H9 (cell line): ENCODE results near the gene ASPM. TPM values are rescaled to one million over a fixed set of nuclear protein-coding genes. Genes with fewer than 3 reads are reported as not detected.

Source experiments
- DNase-seq: peaks from one replicate; pipeline ENCODE4 v3.0.0-alpha.2; 2017
- H2AFZ ChIP-seq: one replicate; pipeline ENCODE4 v1.6.1; 2013; ENCODE audit warnings: mild to moderate bottlenecking, low read length, control low read depth, moderate library complexity
- H2AK5ac ChIP-seq: 2 replicates; pipeline ENCODE4 v1.6.1; 2013; ENCODE audit warnings: low read length, control low read depth, mixed read lengths; ENCODE audit not compliant: insufficient read length
- H2BK120ac ChIP-seq: one replicate; pipeline ENCODE4 v1.6.1; 2013; ENCODE audit warnings: low read depth, mild to moderate bottlenecking, low read length, control low read depth, inconsistent platforms; ENCODE audit not compliant: poor library complexity, severe bottlenecking
- H2BK12ac ChIP-seq: 2 replicates; pipeline ENCODE4 v1.6.1; 2013; ENCODE audit warnings: low read length, control low read depth, mixed read lengths, low read depth; ENCODE audit not compliant: insufficient read length
- H2BK15ac ChIP-seq: 2 replicates; pipeline ENCODE4 v1.6.1; 2013; ENCODE audit warnings: low read depth, low read length, control low read depth
- H2BK20ac ChIP-seq: one replicate; pipeline ENCODE4 v1.6.1; 2013; ENCODE audit warnings: low read depth, mild to moderate bottlenecking, low read length, control low read depth, inconsistent platforms; ENCODE audit not compliant: poor library complexity, severe bottlenecking
- H2BK5ac ChIP-seq: 2 replicates; pipeline ENCODE4 v1.6.1; 2013; ENCODE audit warnings: low read length, control low read depth, mixed read lengths; ENCODE audit not compliant: insufficient read length
- H3K14ac ChIP-seq: 2 replicates; pipeline ENCODE4 v1.6.1; 2013; ENCODE audit warnings: low read length, control low read depth; ENCODE audit not compliant: insufficient read depth
- H3K18ac ChIP-seq: 2 replicates; pipeline ENCODE4 v1.6.1; 2013; ENCODE audit warnings: low read depth, mild to moderate bottlenecking, mixed read lengths, low read length, control low read depth; ENCODE audit not compliant: insufficient read length
- H3K23ac ChIP-seq: 2 replicates; pipeline ENCODE4 v1.6.1; 2013; ENCODE audit warnings: low read length, control low read depth, mixed read lengths, low read depth; ENCODE audit not compliant: insufficient read length
- H3K23me2 ChIP-seq: 2 replicates; pipeline ENCODE4 v1.6.1; 2013; ENCODE audit warnings: low read depth, mild to moderate bottlenecking, mixed read lengths, low read length, control low read depth; ENCODE audit not compliant: insufficient read length, poor library complexity, severe bottlenecking
- H3K27ac ChIP-seq: 2 replicates; pipeline ENCODE4 v1.5.1; 2013; ENCODE audit warnings: low read length, control low read depth, mixed read lengths, low read depth; ENCODE audit not compliant: insufficient read length
- H3K27me3 ChIP-seq: 2 replicates; pipeline ENCODE4 v1.6.1; 2013; ENCODE audit warnings: low read length, control low read depth, inconsistent platforms; ENCODE audit not compliant: insufficient read depth
- H3K4ac ChIP-seq: 2 replicates; pipeline ENCODE4 v1.6.1; 2013; ENCODE audit warnings: low read depth, mild to moderate bottlenecking, control low read depth, inconsistent platforms, low read length, moderate library complexity
- H3K4me1 ChIP-seq: 2 replicates; pipeline ENCODE4 v1.6.1; 2013; ENCODE audit warnings: low read length, control low read depth, inconsistent platforms; ENCODE audit not compliant: insufficient read depth
- H3K4me2 ChIP-seq: 2 replicates; pipeline ENCODE4 v1.6.1; 2013; ENCODE audit warnings: low read length, control low read depth, mixed read lengths; ENCODE audit not compliant: insufficient read length, insufficient read depth
- H3K56ac ChIP-seq: 2 replicates; pipeline ENCODE4 v1.6.1; 2013; ENCODE audit warnings: low read depth, mild to moderate bottlenecking, mixed read lengths, low read length, control low read depth; ENCODE audit not compliant: insufficient read length
- H3K79me1 ChIP-seq: 2 replicates; pipeline ENCODE4 v1.6.1; 2013; ENCODE audit warnings: low read depth, mild to moderate bottlenecking, moderate library complexity, low read length, control low read depth, inconsistent platforms; ENCODE audit not compliant: insufficient read depth, poor library complexity, severe bottlenecking
- H3K79me2 ChIP-seq: 2 replicates; pipeline ENCODE4 v1.6.1; 2013; ENCODE audit warnings: low read length, control low read depth, inconsistent platforms; ENCODE audit not compliant: insufficient read depth
- H3K9ac ChIP-seq: 2 replicates; pipeline ENCODE4 v1.6.1; 2013; ENCODE audit warnings: low read length, control low read depth, mixed read lengths; ENCODE audit not compliant: insufficient read length; ENCODE audit errors: extremely low read depth
- H3K9me3 ChIP-seq: one replicate; pipeline ENCODE4 v1.6.1; 2013; ENCODE audit warnings: low read depth, low read length, inconsistent platforms; ENCODE audit not compliant: control insufficient read depth
- H3T11ph ChIP-seq: one replicate; pipeline ENCODE4 v1.6.1; 2013; ENCODE audit warnings: mild to moderate bottlenecking, low read length, control low read depth, inconsistent platforms
- H4K20me1 ChIP-seq: one replicate; pipeline ENCODE4 v1.6.1; 2013; ENCODE audit not compliant: control insufficient read depth, insufficient read length, insufficient read depth
- H4K5ac ChIP-seq: 2 replicates; pipeline ENCODE4 v1.6.1; 2013; ENCODE audit warnings: low read depth, mild to moderate bottlenecking, mixed read lengths, low read length, control low read depth; ENCODE audit not compliant: insufficient read length
- H4K8ac ChIP-seq: replicated peaks from 2 replicates; pipeline ENCODE4 v1.6.1; 2013; ENCODE audit warnings: low read length, control low read depth, mixed read lengths, low read depth; ENCODE audit not compliant: insufficient read length
- H4K91ac ChIP-seq: 2 replicates; pipeline ENCODE4 v1.6.1; 2013; ENCODE audit warnings: low read depth, mild to moderate bottlenecking, moderate library complexity, mixed read lengths, low read length, control low read depth; ENCODE audit not compliant: insufficient read length
- H3K27ac Mint-ChIP-seq, 3 experiments: 2 replicates in 2 of 3; 3 replicates in 1 of 3; pipeline ENCODE4 v1.8.0; 2020 to 2021; ENCODE audit warnings: mixed read lengths in 3 of 3, mild to moderate bottlenecking in 1 of 3, moderate library complexity in 1 of 3
- H3K27me3 Mint-ChIP-seq: 2 replicates; pipeline ENCODE4 v1.8.0; 2021; ENCODE audit warnings: low read depth, mild to moderate bottlenecking, moderate library complexity, mixed read lengths
- H3K36me3 Mint-ChIP-seq, 3 experiments: 2 replicates in 2 of 3; 3 replicates in 1 of 3; pipeline ENCODE4 v1.8.0; 2020 to 2021; ENCODE audit warnings: low read depth in 3 of 3, mixed read lengths in 3 of 3; ENCODE audit not compliant: insufficient read depth in 1 of 3
- H3K4me1 Mint-ChIP-seq, 2 experiments: 2 replicates each; pipeline ENCODE4 v1.8.0; 2020; ENCODE audit warnings: mixed read lengths in 2 of 2
- H3K4me3 Mint-ChIP-seq, 2 experiments: 2 replicates in 1 of 2; 3 replicates in 1 of 2; pipeline ENCODE4 v1.8.0; 2020 to 2021; ENCODE audit warnings: mild to moderate bottlenecking in 2 of 2, mixed read lengths in 2 of 2, moderate library complexity in 1 of 2
- H3K9me3 Mint-ChIP-seq, 2 experiments: 2 replicates in 1 of 2; 3 replicates in 1 of 2; pipeline ENCODE4 v1.8.0; 2020; ENCODE audit warnings: mild to moderate bottlenecking in 2 of 2, mixed read lengths in 2 of 2, moderate library complexity in 1 of 2
- CTCF ChIP-seq: fragments of 200-600 bp; sonication (generic); conservative IDR thresholded peaks from 3 replicates; pipeline ENCODE4 v1.8.0; 2021; ENCODE audit warnings: antibody characterized with exemption, mild to moderate bottlenecking
- WGBS: extraction: QIAGEN DNeasy Blood & Tissue Kit; methylation state at CpG from one replicate; pipeline ENCODE4 v1.1.7; 2013; ENCODE audit warnings: missing lambda C conversion rate, low lambda C conversion rate, mixed read lengths; ENCODE audit not compliant: insufficient read length; ENCODE audit errors: extremely low coverage; 5-methylcytosine and 5-hydroxymethylcytosine counted together
- total RNA-seq: library from RNA; stranded (reverse); gene quantifications from 2 replicates; pipeline ENCODE4 v1.2.1, GENCODE V29; 2021

The ASPM gene
- total RNA-seq, 1 experiment from 2014 or later: 34.9 TPM

DNA sequence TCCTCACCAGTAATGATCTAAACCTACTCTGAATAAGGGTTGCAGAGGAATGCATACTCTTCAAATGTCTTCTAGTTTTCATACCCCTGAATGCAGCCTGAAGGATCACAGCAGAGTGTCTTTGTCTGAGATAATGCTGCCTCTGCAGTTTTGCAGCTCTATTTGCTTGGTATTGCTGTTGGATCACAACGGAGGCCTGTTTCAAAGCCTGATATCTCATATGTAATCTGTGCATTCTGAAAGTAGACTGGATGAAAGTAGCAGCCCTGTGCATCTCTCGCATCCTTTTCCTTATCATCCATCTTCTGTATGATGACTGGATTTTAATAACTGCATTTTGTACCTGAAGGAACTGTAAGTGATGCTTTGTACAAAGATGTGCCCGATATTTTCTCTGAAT is 44.5 kb downstream of the ASPM start:
- Histone ChIP-seq H3K79me1 (no peaks in the 10 kb centered on the region), H2AFZ (no peak overlapping the region), H2BK120ac (no peak overlapping the region), H3K9ac (no peak overlapping the region), H3K27me3 (no peaks in the 10 kb centered on the region), H2BK5ac (no peak overlapping the region), H3K9me3 (peaks cover 22% of the 10 kb centered on the region), H2BK15ac (no peak overlapping the region), H3K56ac (no peak overlapping the region), H3K79me2 (no peaks in the 10 kb centered on the region), H4K20me1 (no peaks in the 10 kb centered on the region), H3T11ph (no peak overlapping the region), H3K27ac (no peak overlapping the region), H4K8ac (no peak overlapping the region), H2AK5ac (no peak overlapping the region), H3K4me1 (no peaks in the 10 kb centered on the region), H4K5ac (no peak overlapping the region), H3K14ac (no peak overlapping the region), H3K18ac (no peak overlapping the region), H3K4ac (no peak overlapping the region), H3K4me2 (no peak overlapping the region), H3K23ac (no peak overlapping the region), H4K91ac (no peak overlapping the region), H3K23me2 (no peaks in the 10 kb centered on the region), H2BK20ac (no peak overlapping the region), H2BK12ac (no peak overlapping the region)
- TF ChIP-seq CTCF: no peak
- Mint-ChIP-seq H3K27me3 (no peaks in the 10 kb centered on the region), H3K4me1 (peaks cover 3 to 15% of the 10 kb centered on the region in 2 experiments; a peak in 2 of 4 replicates), H3K4me3 (no peak overlapping the region), H3K9me3 (peaks cover 38 to 41% of the 10 kb centered on the region in 2 experiments), H3K27ac (no peak overlapping the region), H3K36me3 (peaks cover 49 to 72% (median 66%) of the 10 kb centered on the region in 3 experiments)
- no peak for DNase-seq
- WGBS: no CpG with 5 or more reads among the region's 3 CpGs
